CD4-positive, alpha-beta memory T cell (primary cell): ENCODE results near the gene DDX50. TPM values are rescaled to one million over a fixed set of nuclear protein-coding genes. Genes with fewer than 3 reads are reported as not detected.

ENCODE experiments used
- CTCF ChIA-PET: fragments of 350-600 bp; sonication (Branson Sonifier 250); formaldehyde crosslinking; loops from one replicate; lab custom pipeline; 2021; ENCODE audit warnings: inconsistent platforms; ENCODE audit not compliant: partially characterized antibody; lab: Charles Lee
- POLR2A ChIA-PET: fragments of 350-600 bp; sonication (Branson Sonifier 250); formaldehyde crosslinking; loops from one replicate; lab custom pipeline; 2021; ENCODE audit not compliant: partially characterized antibody; lab: Charles Lee
- DNase-seq, 5 donors: peaks; one replicate each; pipeline versions ENCODE4 v3.0.0 to v3.0.0-alpha.2; 2020 to 2022; ENCODE audit warnings: mixed read lengths in 1 of 5
- H3K27ac ChIP-seq: one replicate; pipeline ENCODE4 v1.7.0; 2013; ENCODE audit warnings: low read depth, low read length
- H3K27me3 ChIP-seq: 2 replicates; pipeline ENCODE4 v1.7.0; 2013; ENCODE audit warnings: mild to moderate bottlenecking, low read length, moderate library complexity; ENCODE audit not compliant: insufficient read depth
- H3K36me3 ChIP-seq: 2 replicates; pipeline ENCODE4 v1.7.0; 2013; ENCODE audit warnings: mild to moderate bottlenecking, low read length, moderate library complexity; ENCODE audit not compliant: insufficient read depth
- H3K4me1 ChIP-seq: 2 replicates; pipeline ENCODE4 v1.7.0; 2013; ENCODE audit warnings: mild to moderate bottlenecking, low read length, moderate library complexity; ENCODE audit not compliant: insufficient read depth
- H3K4me3 ChIP-seq, 2 donors: one replicate each; pipeline ENCODE4 v1.7.0; 2013; ENCODE audit warnings: low read length in 2 of 2, mild to moderate bottlenecking in 1 of 2
- H3K9me3 ChIP-seq, 2 donors: one replicate each; pipeline ENCODE4 v1.7.0; 2013; ENCODE audit warnings: low read length in 2 of 2, control low read depth in 1 of 2; ENCODE audit not compliant: control insufficient read depth in 1 of 2
- H3K27ac Mint-ChIP-seq, 7 donors: one replicate each; pipeline ENCODE4 v1.8.0; 2020 to 2021; ENCODE audit warnings: mixed read lengths in 7 of 7, mild to moderate bottlenecking in 6 of 7, inconsistent platforms in 3 of 7, moderate library complexity in 3 of 7
- H3K27me3 Mint-ChIP-seq, 2 donors: one replicate each; pipeline ENCODE4 v1.8.0; 2020 to 2021; ENCODE audit warnings: mixed read lengths in 2 of 2
- H3K36me3 Mint-ChIP-seq, 2 donors: one replicate each; pipeline ENCODE4 v1.8.0; 2020 to 2021; ENCODE audit warnings: mixed read lengths in 2 of 2, inconsistent platforms in 1 of 2, mild to moderate bottlenecking in 1 of 2
- H3K4me1 Mint-ChIP-seq, 4 donors: one replicate each; pipeline ENCODE4 v1.8.0; 2020 to 2021; ENCODE audit warnings: mixed read lengths in 4 of 4, mild to moderate bottlenecking in 1 of 4
- H3K4me3 Mint-ChIP-seq, 8 donors: one replicate each; pipeline ENCODE4 v1.8.0; 2020 to 2021; ENCODE audit warnings: mixed read lengths in 8 of 8, mild to moderate bottlenecking in 7 of 8, moderate library complexity in 6 of 8, inconsistent platforms in 3 of 8
- H3K9me3 Mint-ChIP-seq, 8 donors: one replicate each; pipeline ENCODE4 v1.8.0; 2020 to 2021; ENCODE audit warnings: mixed read lengths in 8 of 8, mild to moderate bottlenecking in 5 of 8, inconsistent platforms in 3 of 8, moderate library complexity in 1 of 8
- intact Hi-C: fragments of 100-400 bp; cut with micrococcal nuclease; formaldehyde crosslinking; loops from one replicate; pipeline ENCODE4 v1.15.1; 2023
- polyA plus RNA-seq, 2 donors: library from polyadenylated mRNA; unstranded; fragments of 300-500 nt; fragmentation: Illumina TruSeq; gene quantifications; one replicate each; pipeline ENCODE4 v1.2.3, GENCODE V29; 2021
- total RNA-seq, 2 experiments: library from RNA; stranded (reverse); gene quantifications; one replicate each; pipeline ENCODE4 v1.2.3, GENCODE V29; 2021

Gene DDX50
- total and polyA plus RNA-seq, 4 experiments from 2014 or later, result 39.5 to 45.2 (median 41.5) TPM

- Mint-ChIP-seq H3K27me3 (peaks cover 0 to 1% of the 10 kb centered on the region in 2 donors), H3K4me1 (no peaks in the 10 kb centered on the region), H3K9me3 (no peaks in the 10 kb centered on the region), H3K36me3 (no peaks in the 10 kb centered on the region), H3K4me3 (no peak overlapping the region), H3K27ac (no peak overlapping the region)
- no peak overlapping the region for H3K27ac ChIP-seq
- no peaks in the 10 kb centered on the region for H3K36me3 ChIP-seq
- CTCF ChIA-PET, result interaction anchor here (0.7 to 0.8 kb wide), 2 partner anchors 11 to 17 kb away, joined by 3 to 6 read pairs; no protein-coding TSS in a partner anchor
- H3K9me3 ChIP-seq, result no peaks in the 10 kb centered on the region
- intact Hi-C loops, result no loop called here
- DNase-seq, result no peak
- H3K4me3 ChIP-seq, result no peak overlapping the region
- POLR2A ChIA-PET, result no interaction called here
- H3K27me3 ChIP-seq, result no peaks in the 10 kb centered on the region
- H3K4me1 ChIP-seq, result no peaks in the 10 kb centered on the region
Observed at GRCh38 chr10:68878496-68878895, 22.6 kb upstream of the DDX50 start.

- peaks cover 0 to 1% of the 10 kb centered on the region in 2 donors for H3K27me3 Mint-ChIP-seq
- Histone ChIP-seq H3K36me3 (no peaks in the 10 kb centered on the region), H3K27ac (no peak overlapping the region), H3K9me3 (no peaks in the 10 kb centered on the region), H3K4me3 (no peak overlapping the region), H3K27me3 (no peaks in the 10 kb centered on the region), H3K4me1 (no peaks in the 10 kb centered on the region)
- intact Hi-C loops, result no loop called here
- H3K4me1 Mint-ChIP-seq, result no peaks in the 10 kb centered on the region
- no peaks in the 10 kb centered on the region for H3K36me3 Mint-ChIP-seq
- no peak overlapping the region for H3K4me3 Mint-ChIP-seq
- POLR2A ChIA-PET, result no interaction called here
- no peak overlapping the region for H3K27ac Mint-ChIP-seq
- CTCF ChIA-PET, result no interaction called here
- DNase-seq, result no peak
- no peaks in the 10 kb centered on the region for H3K9me3 Mint-ChIP-seq
Observed at GRCh38 chr10:68879628-68880027, 21.5 kb upstream of the DDX50 start.

- H3K36me3 ChIP-seq, result no peaks in the 10 kb centered on the region
- H3K9me3 Mint-ChIP-seq, result no peaks in the 10 kb centered on the region
- no peak overlapping the region for H3K27ac ChIP-seq
- H3K4me3 Mint-ChIP-seq, result no peak overlapping the region
- ChIA-PET POLR2A (no interaction called here), CTCF (no interaction called here)
- intact Hi-C loops, result no loop called here
- DNase-seq, result no peak
- no peaks in the 10 kb centered on the region for H3K27me3 ChIP-seq
- no peaks in the 10 kb centered on the region for H3K4me1 Mint-ChIP-seq
- H3K4me1 ChIP-seq, result no peaks in the 10 kb centered on the region
- H3K27ac Mint-ChIP-seq, result no peak overlapping the region
- H3K36me3 Mint-ChIP-seq, result no peaks in the 10 kb centered on the region
- H3K9me3 ChIP-seq, result no peaks in the 10 kb centered on the region
- H3K4me3 ChIP-seq, result no peak overlapping the region
- H3K27me3 Mint-ChIP-seq, result peaks cover 0 to 1% of the 10 kb centered on the region in 2 donors
Observed at GRCh38 chr10:68880181-68880580, 20.9 kb upstream of the DDX50 start.

GRCh38 chr10:68895041-68895440, 6.1 kb upstream of the DDX50 start:
- H3K36me3 ChIP-seq, result no peaks in the 10 kb centered on the region
- peaks cover 2% of the 10 kb centered on the region for H3K4me1 ChIP-seq
- no peak overlapping the region for H3K4me3 ChIP-seq
- Mint-ChIP-seq H3K27ac (no peak overlapping the region), H3K9me3 (no peaks in the 10 kb centered on the region), H3K27me3 (peaks cover 0 to 3% of the 10 kb centered on the region in 2 donors), H3K4me3 (no peak overlapping the region), H3K4me1 (peaks cover 1 to 11% (median 4%) of the 10 kb centered on the region in 4 donors), H3K36me3 (no peaks in the 10 kb centered on the region)
- H3K27ac ChIP-seq, result no peak overlapping the region
- ChIA-PET POLR2A (no interaction called here), CTCF (interaction anchor here (1.1 kb wide), 1 partner anchor 683 kb away, joined by 3 read pairs; no protein-coding TSS in a partner anchor)
- no peaks in the 10 kb centered on the region for H3K9me3 ChIP-seq
- no peak for DNase-seq
- intact Hi-C loops, result no loop called here
- no peaks in the 10 kb centered on the region for H3K27me3 ChIP-seq

- peaks cover 0 to 15% of the 10 kb centered on the region in 2 donors for H3K36me3 Mint-ChIP-seq
- H3K9me3 Mint-ChIP-seq, result no peaks in the 10 kb centered on the region
- peaks cover 0 to 1% of the 10 kb centered on the region in 2 donors for H3K27me3 Mint-ChIP-seq
- Histone ChIP-seq H3K27ac (no peak overlapping the region), H3K4me1 (peaks cover 15% of the 10 kb centered on the region), H3K36me3 (no peaks in the 10 kb centered on the region), H3K9me3 (no peaks in the 10 kb centered on the region), H3K4me3 (no peak overlapping the region), H3K27me3 (no peaks in the 10 kb centered on the region)
- ChIA-PET CTCF (interaction anchor here (0.7 to 1.4 kb wide), 5 partner anchors 42 to 1200 kb away, joined by 3 to 4 read pairs (median 3); no protein-coding TSS in a partner anchor), POLR2A (no interaction called here)
- H3K4me1 Mint-ChIP-seq, result peaks cover 11 to 34% (median 16%) of the 10 kb centered on the region in 4 donors
- peak in 4 of 5 donors; percentile 23 to 43 (median 34) for DNase-seq
- intact Hi-C loops, result no loop called here
- peak overlapping the region in 1 of 8 donors; percentile 71 for H3K4me3 Mint-ChIP-seq
- H3K27ac Mint-ChIP-seq, result peak overlapping the region in 2 of 7 donors; percentile 43 to 60
Observed at GRCh38 chr10:68897336-68897741, 3.8 kb upstream of the DDX50 start.

- intact Hi-C loops, result no loop called here
- H3K27ac Mint-ChIP-seq, result peak overlapping the region in 5 of 7 donors; percentile 1 to 100 (median 30)
- Histone ChIP-seq H3K27me3 (no peaks in the 10 kb centered on the region), H3K9me3 (no peaks in the 10 kb centered on the region), H3K4me3 (no peak overlapping the region), H3K36me3 (no peaks in the 10 kb centered on the region), H3K27ac (no peak overlapping the region), H3K4me1 (peaks cover 27% of the 10 kb centered on the region)
- peaks cover 0 to 1% of the 10 kb centered on the region in 2 donors for H3K27me3 Mint-ChIP-seq
- peaks cover 2 to 17% of the 10 kb centered on the region in 2 donors for H3K36me3 Mint-ChIP-seq
- H3K4me3 Mint-ChIP-seq, result peak overlapping the region in 6 of 8 donors; percentile 1 to 99 (median 50)
- H3K9me3 Mint-ChIP-seq, result no peaks in the 10 kb centered on the region
- ChIA-PET CTCF (interaction anchor here (1.6 to 3.0 kb wide), 2 partner anchors 57 to 687 kb away, joined by 4 to 12 read pairs; partner anchors contain the start of gene DDX21), POLR2A (interaction anchor here (1.2 to 1.8 kb wide), 3 partner anchors 10 to 226 kb away, joined by 4 to 8 read pairs (median 5); partner anchors contain the start of gene CCAR1)
- peaks cover 19 to 50% (median 29%) of the 10 kb centered on the region in 4 donors for H3K4me1 Mint-ChIP-seq
- no peak for DNase-seq
Observed at GRCh38 chr10:68899186-68899745, 1.8 kb upstream of the DDX50 start.

- peaks cover 4 to 19% of the 10 kb centered on the region in 2 donors for H3K36me3 Mint-ChIP-seq
- CTCF ChIA-PET, result interaction anchor here (3.0 kb wide), 1 partner anchor 55 kb away, joined by 12 read pairs; the partner anchor contains the start of gene DDX21
- Histone ChIP-seq H3K27ac (peak overlapping the region; percentile 97), H3K36me3 (no peaks in the 10 kb centered on the region), H3K4me1 (peaks cover 35% of the 10 kb centered on the region), H3K27me3 (no peaks in the 10 kb centered on the region), H3K9me3 (no peaks in the 10 kb centered on the region), H3K4me3 (peak overlapping the region; percentile 58 to 85)
- peak overlapping the region; percentile 97 to 99 (median 98) for H3K4me3 Mint-ChIP-seq
- H3K4me1 Mint-ChIP-seq, result peaks cover 22 to 57% (median 37%) of the 10 kb centered on the region in 4 donors
- POLR2A ChIA-PET, result interaction anchor here (0.7 to 2.1 kb wide), 13 partner anchors 8 to 1016 kb away, joined by 3 to 22 read pairs (median 4); partner anchors contain the start of genes CCAR1, DDX21, HNRNPH3 and KIFBP
- DNase-seq, result no peak
- no peaks in the 10 kb centered on the region for H3K9me3 Mint-ChIP-seq
- H3K27ac Mint-ChIP-seq, result peak overlapping the region; percentile 99 to 100 (median 99)
- H3K27me3 Mint-ChIP-seq, result no peaks in the 10 kb centered on the region
- intact Hi-C loops, result loop anchor here (1.0 to 10.0 kb wide), 6 partner anchors 56 to 1051 kb away; partner anchors contain the start of genes CCAR1, DDX21, HNRNPH3 and PBLD
Observed at GRCh38 chr10:68900427-68901104, 549 bp upstream of the DDX50 start.
